Upper lobe of left lung (tissue), 6 donors: ENCODE data around the gene TRIM37. TPM values are rescaled to one million over a fixed set of nuclear protein-coding genes. Genes with fewer than 3 reads are reported as not detected.

Source experiments
- ATAC-seq, 2 donors: fragments of 200-7000 bp; cut with Tn5 transposase; one replicate each; pipeline ENCODE4 v1.9.1; 2022; ENCODE audit warnings: mild to moderate bottlenecking in 2 of 2, moderate library complexity in 2 of 2; ENCODE audit not compliant: low FRiP score in 2 of 2
- DNase-seq, 2 donors: peaks; one replicate each; pipeline ENCODE4 v3.0.0-alpha.2; 2019 to 2020
- H3K27ac ChIP-seq, 4 donors: fragments of 200-600 bp; sonication (generic); one replicate each; pipeline ENCODE4 v1.5.1; 2016 to 2019
- H3K27me3 ChIP-seq, 4 donors: fragments of 200-600 bp; sonication (generic); one replicate each; pipeline ENCODE4 v1.5.1; 2017 to 2019
- H3K36me3 ChIP-seq, 4 donors: fragments of 200-600 bp; sonication (generic); one replicate each; pipeline ENCODE4 v1.5.1; 2016 to 2019
- H3K4me1 ChIP-seq, 4 donors: fragments of 200-600 bp; sonication (generic); one replicate each; pipeline ENCODE4 v1.5.1; 2018 to 2019
- H3K4me3 ChIP-seq, 4 donors: fragments of 200-600 bp; sonication (generic); one replicate each; pipeline ENCODE4 v1.5.1; 2017 to 2019; ENCODE audit warnings: mild to moderate bottlenecking in 2 of 4, moderate library complexity in 1 of 4
- H3K9me3 ChIP-seq, 4 donors: fragments of 200-600 bp; sonication (generic); one replicate each; pipeline ENCODE4 v1.5.1; 2018 to 2019
- EP300 ChIP-seq, 4 donors: sonication (generic); formaldehyde crosslinking; IDR thresholded peaks; one replicate each; pipeline ENCODE4 v1.5.1; 2017; ENCODE audit warnings: antibody characterized with exemption in 4 of 4, control low read depth in 2 of 4
- POLR2A ChIP-seq, 4 donors: fragments of 450-650 bp; IDR thresholded peaks; one replicate each; pipeline ENCODE4 v1.5.1; 2016 to 2017; ENCODE audit warnings: antibody characterized with exemption in 4 of 4, mild to moderate bottlenecking in 2 of 4
- POLR2AphosphoS5 ChIP-seq, 2 donors: sonication (generic); formaldehyde crosslinking; IDR thresholded peaks; one replicate each; pipeline ENCODE4 v1.5.1; 2017; ENCODE audit warnings: antibody characterized with exemption in 2 of 2
- WGBS, 2 donors: methylation state at CpG; one replicate each; pipeline ENCODE4 v1.1.5; 2017 to 2018; 5-methylcytosine and 5-hydroxymethylcytosine counted together
- total RNA-seq, 6 donors: library from RNA; depleted of rRNA in 4 of 6; stranded (reverse); fragments of >200 nt in 4 of 6; gene quantifications; one replicate each; pipeline versions ENCODE4 v1.1.0 to v1.2.1, GENCODE V29; 2016 to 2021
- TF ChIP-seq, protein P1 (sequence below), 6 experiments: fragments of 450-650 bp in 4 of 6; fragments of 200-600 bp in 2 of 6; sonication (generic) in 2 of 6; IDR thresholded peaks; one replicate each; pipeline ENCODE4 v1.5.1; 2016 to 2019; ENCODE audit warnings: antibody characterized with exemption in 6 of 6
- donor health status: DM: no; HTN: no; CAD: no; lungs with moderate emphysema.
- donor health status: DM: no; HTN: yes; CAD: no; lungs with severe emphysema.

The TRIM37 gene
- total RNA-seq, 6 donors from 2014 or later: 13.0 to 30.4 (median 21.5) TPM

DNA sequence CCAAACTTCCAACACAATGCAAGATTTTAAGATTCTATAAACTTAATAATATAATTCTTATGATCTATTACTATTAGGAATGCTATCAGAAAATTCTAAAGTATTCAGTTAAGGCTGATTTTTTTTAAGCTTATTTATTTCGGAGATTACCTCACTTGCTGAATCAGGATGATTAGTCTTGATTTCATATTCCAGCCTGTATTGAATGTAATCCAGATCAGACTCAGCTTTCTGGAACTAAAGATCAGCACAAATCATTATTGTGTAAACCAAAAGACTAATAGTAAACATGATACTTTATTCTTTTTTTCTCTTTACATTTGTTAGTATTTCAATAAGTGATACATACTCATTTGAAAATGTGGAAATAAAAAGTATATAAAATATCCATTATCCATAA, 24.5 kb upstream of the TRIM37 start:
- H3K4me1 ChIP-seq: no peaks in the 10 kb centered on the region
- H3K4me3 ChIP-seq: no peak overlapping the region
- no peaks in the 10 kb centered on the region for H3K9me3 ChIP-seq
- DNase-seq (no peak), ATAC-seq (no peak)
- no peaks in the 10 kb centered on the region for H3K27me3 ChIP-seq
- TF ChIP-seq EP300 (IDR thresholded peaks at IDR 0.05) (no peak), POLR2AphosphoS5 (IDR thresholded peaks at IDR 0.05) (no peak)
- H3K36me3 ChIP-seq: peaks cover 0 to 23% (median 0%) of the 10 kb centered on the region in 4 donors
- no peak overlapping the region for H3K27ac ChIP-seq
- 77 to 83% methylated on average over 1 of the region's 1 CpG for WGBS, 2 donors

DNA sequence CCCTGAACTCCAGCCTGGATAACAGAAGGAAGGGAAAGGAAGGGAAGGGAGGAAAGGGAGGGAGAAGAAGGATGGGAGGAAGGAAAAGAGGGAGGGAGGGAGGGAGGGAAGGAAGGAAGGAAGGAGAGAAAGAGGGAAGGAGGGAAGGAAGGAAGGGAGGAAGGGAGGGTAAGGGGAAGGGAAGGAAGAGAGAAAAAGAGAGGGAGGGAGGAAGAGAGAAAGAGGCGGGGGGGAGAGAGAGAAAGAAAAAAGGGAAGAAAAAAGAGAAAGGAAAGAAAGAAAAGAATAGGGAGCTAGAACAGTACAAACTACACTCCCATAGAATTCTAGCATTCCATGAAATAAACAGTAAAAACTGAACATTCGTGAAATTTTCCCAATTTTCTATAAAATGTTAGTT, 23.1 kb upstream of the TRIM37 start:
- DNase-seq: no peak
- ATAC-seq: no peak
- Histone ChIP-seq H3K9me3 (no peaks in the 10 kb centered on the region), H3K4me3 (no peak overlapping the region), H3K27ac (no peak overlapping the region), H3K36me3 (peaks cover 0 to 23% (median 0%) of the 10 kb centered on the region in 4 donors), H3K27me3 (no peaks in the 10 kb centered on the region), H3K4me1 (no peaks in the 10 kb centered on the region)
- TF ChIP-seq EP300 (IDR thresholded peaks at IDR 0.05): no peak
- no peak for TF ChIP-seq POLR2A (IDR thresholded peaks at IDR 0.05)
- no peak for TF ChIP-seq POLR2AphosphoS5 (IDR thresholded peaks at IDR 0.05)
- TF ChIP-seq, protein P1, sequence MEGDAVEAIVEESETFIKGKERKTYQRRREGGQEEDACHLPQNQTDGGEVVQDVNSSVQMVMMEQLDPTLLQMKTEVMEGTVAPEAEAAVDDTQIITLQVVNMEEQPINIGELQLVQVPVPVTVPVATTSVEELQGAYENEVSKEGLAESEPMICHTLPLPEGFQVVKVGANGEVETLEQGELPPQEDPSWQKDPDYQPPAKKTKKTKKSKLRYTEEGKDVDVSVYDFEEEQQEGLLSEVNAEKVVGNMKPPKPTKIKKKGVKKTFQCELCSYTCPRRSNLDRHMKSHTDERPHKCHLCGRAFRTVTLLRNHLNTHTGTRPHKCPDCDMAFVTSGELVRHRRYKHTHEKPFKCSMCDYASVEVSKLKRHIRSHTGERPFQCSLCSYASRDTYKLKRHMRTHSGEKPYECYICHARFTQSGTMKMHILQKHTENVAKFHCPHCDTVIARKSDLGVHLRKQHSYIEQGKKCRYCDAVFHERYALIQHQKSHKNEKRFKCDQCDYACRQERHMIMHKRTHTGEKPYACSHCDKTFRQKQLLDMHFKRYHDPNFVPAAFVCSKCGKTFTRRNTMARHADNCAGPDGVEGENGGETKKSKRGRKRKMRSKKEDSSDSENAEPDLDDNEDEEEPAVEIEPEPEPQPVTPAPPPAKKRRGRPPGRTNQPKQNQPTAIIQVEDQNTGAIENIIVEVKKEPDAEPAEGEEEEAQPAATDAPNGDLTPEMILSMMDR (IDR thresholded peaks at IDR 0.05): no peak
- 48 to 93% methylated on average over 2 of the region's 2 CpGs for WGBS, 2 donors

DNA sequence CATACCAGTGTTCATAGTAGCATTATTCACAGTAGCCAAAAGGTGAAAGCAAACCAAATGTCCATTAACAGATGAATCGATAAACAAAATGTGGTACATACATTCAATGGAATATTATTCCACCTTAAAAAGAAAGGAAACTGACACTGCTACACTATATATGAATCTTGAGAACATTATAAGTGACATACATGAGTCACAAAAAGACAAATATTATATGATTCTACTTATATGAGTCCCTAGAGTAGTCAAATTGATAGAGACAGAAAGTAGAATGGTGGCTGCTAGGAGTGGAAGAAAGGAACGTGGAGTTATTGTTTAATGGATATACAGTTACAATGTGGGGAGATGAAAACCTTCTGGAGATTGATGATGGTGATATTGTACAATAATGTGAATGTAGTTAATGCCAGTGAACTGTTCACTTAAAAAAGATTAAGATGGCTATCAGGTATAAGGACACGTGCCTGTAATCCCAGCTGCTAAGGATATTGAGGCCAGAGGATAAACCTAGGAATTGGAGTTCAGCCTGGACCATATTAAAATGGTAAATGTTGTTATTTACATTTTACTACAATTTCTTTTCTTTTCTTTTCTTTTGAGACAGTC, 20.2 kb upstream of the TRIM37 start:
- WGBS, 2 donors: 65 to 95% methylated on average over 3 of the region's 3 CpGs
- no peaks in the 10 kb centered on the region for H3K4me1 ChIP-seq
- TF ChIP-seq POLR2AphosphoS5 (IDR thresholded peaks at IDR 0.05): no peak

DNA sequence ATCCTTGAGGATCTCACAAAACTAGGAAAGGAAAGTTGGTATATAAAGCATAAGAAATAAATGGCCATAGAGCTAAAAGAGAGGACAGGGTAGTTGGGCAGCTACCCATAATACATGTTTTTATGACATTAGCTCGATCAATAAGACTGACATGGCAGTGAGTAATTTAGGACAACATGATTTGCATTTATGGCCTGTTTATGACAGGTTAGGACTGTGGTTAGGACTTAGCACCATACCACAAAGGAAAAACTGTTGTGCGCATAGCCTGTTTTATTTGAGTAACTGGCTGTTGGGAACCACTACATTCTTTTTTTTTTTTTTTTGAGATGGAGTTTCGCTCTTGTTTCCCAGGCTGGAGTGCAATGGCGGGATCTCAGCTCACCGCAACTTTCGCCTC, 18.0 kb upstream of the TRIM37 start:
- Histone ChIP-seq H3K27me3 (no peaks in the 10 kb centered on the region), H3K36me3 (peaks cover 0 to 34% (median 3%) of the 10 kb centered on the region in 4 donors), H3K9me3 (no peaks in the 10 kb centered on the region), H3K4me1 (no peaks in the 10 kb centered on the region), H3K4me3 (no peak overlapping the region), H3K27ac (no peak overlapping the region)
- TF ChIP-seq EP300 (IDR thresholded peaks at IDR 0.05) (no peak), POLR2A (IDR thresholded peaks at IDR 0.05) (no peak), POLR2AphosphoS5 (IDR thresholded peaks at IDR 0.05) (no peak)
- TF ChIP-seq, protein P1 (IDR thresholded peaks at IDR 0.05): no peak
- WGBS, 2 donors: 96 to 97% methylated on average over 6 of the region's 6 CpGs
- no peak for ATAC-seq
- no peak for DNase-seq

More for the DNA sequence above, 20.2 kb upstream of the TRIM37 start:
- H3K36me3 ChIP-seq: peaks cover 0 to 23% (median 0%) of the 10 kb centered on the region in 4 donors
- no peaks in the 10 kb centered on the region for H3K27me3 ChIP-seq
- no peak overlapping the region for H3K27ac ChIP-seq
- ATAC-seq (no peak), DNase-seq (no peak)
- no peaks in the 10 kb centered on the region for H3K9me3 ChIP-seq
- no peak overlapping the region for H3K4me3 ChIP-seq

DNA sequence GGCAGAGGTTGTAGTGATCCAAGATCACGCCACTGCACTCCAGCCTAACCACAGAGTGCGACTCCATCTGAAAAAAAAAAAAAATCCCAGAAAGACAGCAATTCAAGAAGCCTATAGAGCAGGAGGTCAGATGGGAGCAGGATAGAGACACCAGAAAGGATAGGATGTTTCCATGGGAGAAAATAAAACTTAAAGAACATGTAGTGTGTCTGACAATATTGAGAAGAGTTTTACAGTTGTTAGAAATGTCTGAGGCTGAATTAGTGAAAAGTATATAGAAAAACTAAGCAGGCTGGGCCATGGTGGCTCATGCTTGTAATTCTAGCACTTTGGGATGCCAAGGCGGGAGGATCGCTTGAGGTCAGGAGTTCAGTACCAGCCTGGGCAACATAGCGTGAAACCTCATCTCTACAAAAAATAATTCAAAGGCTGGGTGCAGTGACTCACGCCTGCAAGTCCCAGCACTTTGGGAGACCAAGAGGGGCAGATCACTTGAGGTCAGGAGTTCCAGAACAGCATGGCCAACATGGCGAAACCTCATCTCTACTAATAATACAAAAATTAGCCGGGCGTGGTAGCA, 15.3 kb upstream of the TRIM37 start:
- no peaks in the 10 kb centered on the region for H3K4me1 ChIP-seq
- no peaks in the 10 kb centered on the region for H3K9me3 ChIP-seq
- H3K4me3 ChIP-seq: no peak overlapping the region
- H3K27ac ChIP-seq: no peak overlapping the region
- H3K27me3 ChIP-seq: no peaks in the 10 kb centered on the region
- TF ChIP-seq POLR2A (IDR thresholded peaks at IDR 0.05) (no peak), EP300 (IDR thresholded peaks at IDR 0.05) (no peak), POLR2AphosphoS5 (IDR thresholded peaks at IDR 0.05) (no peak)
- TF ChIP-seq, protein P1 (IDR thresholded peaks at IDR 0.05): no peak
- peaks cover 0 to 20% (median 6%) of the 10 kb centered on the region in 4 donors for H3K36me3 ChIP-seq
- 96 to 98% methylated on average over 9 of the region's 9 CpGs for WGBS, 2 donors
- ATAC-seq: no peak
- DNase-seq: no peak

DNA sequence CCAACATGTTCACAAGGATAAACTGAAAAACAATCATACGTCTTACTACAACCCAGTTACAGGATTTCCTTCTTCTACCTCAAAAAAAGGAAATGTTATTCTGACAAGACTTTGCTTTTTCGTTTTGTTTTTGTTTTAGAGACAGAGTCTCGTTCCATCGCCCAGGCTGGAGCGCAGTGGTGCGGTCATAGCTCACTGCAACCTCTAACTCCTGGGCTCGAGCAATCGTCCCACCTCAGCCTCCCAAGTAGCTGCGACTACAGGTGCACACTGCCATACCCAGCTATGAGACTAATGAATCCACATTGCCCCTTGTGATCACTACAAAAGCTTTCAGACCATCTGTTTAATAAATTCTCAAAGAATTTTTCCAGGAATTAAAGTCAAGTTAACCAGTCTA, 8.8 kb upstream of the TRIM37 start:
- ATAC-seq: no peak
- Histone ChIP-seq H3K27me3 (no peaks in the 10 kb centered on the region), H3K9me3 (no peaks in the 10 kb centered on the region), H3K36me3 (peaks cover 1 to 27% (median 6%) of the 10 kb centered on the region in 4 donors), H3K4me3 (no peak overlapping the region), H3K4me1 (peaks cover 0 to 4% (median 0%) of the 10 kb centered on the region in 4 donors), H3K27ac (no peak overlapping the region)
- 92 to 93% methylated on average over 9 of the region's 9 CpGs for WGBS, 2 donors
- TF ChIP-seq, protein P1 (IDR thresholded peaks at IDR 0.05): no peak
- TF ChIP-seq EP300 (IDR thresholded peaks at IDR 0.05): no peak
- no peak for DNase-seq
